ENCODE data around the gene NUP85.

Gene NUP85

DNA sequence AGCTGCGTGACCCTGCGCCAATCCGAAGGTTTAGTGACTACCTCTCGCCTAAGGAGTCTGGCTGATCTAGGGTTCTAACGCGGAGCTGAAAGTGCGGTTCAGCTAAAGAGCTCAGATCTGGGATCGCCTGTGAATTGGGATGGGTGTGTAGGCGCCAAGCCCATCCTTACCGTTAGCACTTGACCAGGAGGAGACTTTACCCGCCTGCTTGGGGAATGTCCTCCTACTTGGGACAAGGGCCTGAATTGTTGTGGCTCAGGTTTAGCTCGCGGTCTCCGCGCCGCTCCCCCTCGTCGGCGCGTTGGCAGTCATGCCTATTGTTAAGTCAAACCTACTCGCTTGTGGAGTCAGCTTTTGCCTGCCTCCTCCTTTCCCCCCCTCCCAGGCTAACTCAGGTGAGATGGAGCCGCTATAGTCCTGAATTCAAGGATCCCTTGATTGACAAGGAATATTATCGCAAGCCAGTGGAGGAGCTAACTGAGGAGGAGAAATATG, 56.7 kb downstream of the NUP85 start:
- Histone ChIP-seq H3K9ac (ENCODE audit: low read depth, low read length) (peak overlapping the region; percentile 95), H3K36me3 (ENCODE audit: insufficient read depth, low read length) (peaks cover 35% of the 10 kb centered on the region), H3K4me1 (ENCODE audit: control insufficient read depth, insufficient read depth, low read length) (peaks cover 27% of the 10 kb centered on the region), H3K4me2 (ENCODE audit: low read length) (peak overlapping the region; percentile 98), H3K27me3 (ENCODE audit: control insufficient read depth, insufficient read depth, low read length) (no peaks in the 10 kb centered on the region), H3K9me3 (replicated peaks; ENCODE audit: low read length) (no peaks in the 10 kb centered on the region), H3K4me3 (ENCODE audit: low read length) (peak overlapping the region; percentile 94)

- Histone ChIP-seq H3K27me3 (ENCODE audit: control insufficient read depth, insufficient read depth, low read length) (no peaks in the 10 kb centered on the region), H3K9me3 (replicated peaks; ENCODE audit: low read length) (no peaks in the 10 kb centered on the region), H3K4me1 (ENCODE audit: control insufficient read depth, insufficient read depth, low read length) (peaks cover 29% of the 10 kb centered on the region), H3K4me3 (ENCODE audit: low read length) (no peak overlapping the region), H3K4me2 (ENCODE audit: low read length) (peak overlapping the region; percentile 98), H3K9ac (ENCODE audit: low read depth, low read length) (peak overlapping the region; percentile 95), H3K36me3 (ENCODE audit: insufficient read depth, low read length) (peaks cover 37% of the 10 kb centered on the region)
Measured at GRCh38 chr17:75263055-75263454, 57.6 kb downstream of the NUP85 start.

GRCh38 chr17:75265614-75266315, 60.3 kb downstream of the NUP85 start:
- H3K4me2 ChIP-seq (ENCODE audit: low read length), result no peak overlapping the region
- H3K9me3 ChIP-seq (replicated peaks; ENCODE audit: low read length), result no peaks in the 10 kb centered on the region
- H3K27me3 ChIP-seq (ENCODE audit: control insufficient read depth, insufficient read depth, low read length), result no peaks in the 10 kb centered on the region
- no peak overlapping the region for H3K9ac ChIP-seq (ENCODE audit: low read depth, low read length)
- peaks cover 32% of the 10 kb centered on the region for H3K36me3 ChIP-seq (ENCODE audit: insufficient read depth, low read length)
- peaks cover 21% of the 10 kb centered on the region for H3K4me1 ChIP-seq (ENCODE audit: control insufficient read depth, insufficient read depth, low read length)
- no peak overlapping the region for H3K4me3 ChIP-seq (ENCODE audit: low read length)

DNA sequence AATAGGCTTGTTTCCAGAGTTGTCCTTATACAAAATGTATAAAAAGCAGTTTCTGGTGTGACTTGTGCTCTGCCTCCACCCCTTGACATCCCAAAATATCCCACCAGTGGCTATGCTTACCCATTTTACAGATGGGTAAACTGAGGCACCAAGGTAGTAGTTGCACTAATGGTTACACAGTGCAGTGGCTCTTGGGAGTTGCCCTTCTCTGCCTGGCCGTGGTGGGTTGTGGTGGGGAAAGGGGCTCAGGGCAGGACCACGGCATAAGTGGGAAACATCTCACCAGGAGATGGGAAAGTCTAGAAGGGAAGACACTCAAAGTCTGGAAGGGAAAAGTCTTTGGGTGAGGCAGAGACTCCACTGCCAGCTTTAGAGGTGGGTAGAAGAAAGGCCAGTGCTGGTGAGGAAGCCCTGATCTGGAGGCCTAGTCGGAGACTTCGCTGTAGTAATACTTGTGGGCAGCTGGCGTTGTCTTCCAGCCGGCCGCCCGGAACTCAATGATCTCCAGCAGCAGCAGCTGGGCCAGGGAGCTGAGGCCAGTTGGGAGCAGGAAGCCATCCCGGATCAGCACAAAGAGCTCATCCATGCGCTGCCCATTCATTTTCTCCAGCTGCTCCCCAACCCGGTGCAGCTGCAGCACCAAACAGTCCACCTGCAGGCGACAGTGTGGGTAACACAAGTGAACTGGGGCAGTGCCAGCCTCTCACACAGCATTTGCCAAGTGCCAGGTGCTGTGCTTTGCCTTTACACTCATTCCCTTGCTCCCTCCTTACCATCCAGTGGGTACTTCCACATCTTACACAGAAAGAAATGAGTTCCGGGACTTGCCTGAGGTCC, 61.1 kb downstream of the NUP85 start:
- H3K9ac ChIP-seq (ENCODE audit: low read depth, low read length), result no peak overlapping the region
- H3K36me3 ChIP-seq (ENCODE audit: insufficient read depth, low read length), result peaks cover 32% of the 10 kb centered on the region
- H3K4me2 ChIP-seq (ENCODE audit: low read length), result no peak overlapping the region
- H3K4me3 ChIP-seq (ENCODE audit: low read length), result no peak overlapping the region
- H3K27me3 ChIP-seq (ENCODE audit: control insufficient read depth, insufficient read depth, low read length), result no peaks in the 10 kb centered on the region
- H3K9me3 ChIP-seq (replicated peaks; ENCODE audit: low read length), result no peaks in the 10 kb centered on the region
- H3K4me1 ChIP-seq (ENCODE audit: control insufficient read depth, insufficient read depth, low read length), result peaks cover 23% of the 10 kb centered on the region

GRCh38 chr17:75267153-75267410, 61.6 kb downstream of the NUP85 start:
- Histone ChIP-seq H3K27me3 (ENCODE audit: control insufficient read depth, insufficient read depth, low read length) (no peaks in the 10 kb centered on the region), H3K9ac (ENCODE audit: low read depth, low read length) (no peak overlapping the region), H3K9me3 (replicated peaks; ENCODE audit: low read length) (no peaks in the 10 kb centered on the region), H3K4me2 (ENCODE audit: low read length) (no peak overlapping the region), H3K4me1 (ENCODE audit: control insufficient read depth, insufficient read depth, low read length) (peaks cover 29% of the 10 kb centered on the region), H3K36me3 (ENCODE audit: insufficient read depth, low read length) (peaks cover 32% of the 10 kb centered on the region), H3K4me3 (ENCODE audit: low read length) (no peak overlapping the region)

- Histone ChIP-seq H3K9ac (ENCODE audit: low read depth, low read length) (no peak overlapping the region), H3K36me3 (ENCODE audit: insufficient read depth, low read length) (peaks cover 32% of the 10 kb centered on the region), H3K4me2 (ENCODE audit: low read length) (no peak overlapping the region), H3K27me3 (ENCODE audit: control insufficient read depth, insufficient read depth, low read length) (no peaks in the 10 kb centered on the region), H3K4me1 (ENCODE audit: control insufficient read depth, insufficient read depth, low read length) (peaks cover 30% of the 10 kb centered on the region), H3K9me3 (replicated peaks; ENCODE audit: low read length) (no peaks in the 10 kb centered on the region), H3K4me3 (ENCODE audit: low read length) (no peak overlapping the region)
Measured at GRCh38 chr17:75267411-75268232, 62.1 kb downstream of the NUP85 start.

GRCh38 chr17:75269844-75270217, 64.4 kb downstream of the NUP85 start:
- peaks cover 38% of the 10 kb centered on the region for H3K4me1 ChIP-seq (ENCODE audit: control insufficient read depth, insufficient read depth, low read length)
- peaks cover 18% of the 10 kb centered on the region for H3K36me3 ChIP-seq (ENCODE audit: insufficient read depth, low read length)
- H3K4me2 ChIP-seq (ENCODE audit: low read length), result peak overlapping the region; percentile 97
- peak overlapping the region; percentile 84 for H3K4me3 ChIP-seq (ENCODE audit: low read length)
- peak overlapping the region; percentile 88 for H3K9ac ChIP-seq (ENCODE audit: low read depth, low read length)
- H3K27me3 ChIP-seq (ENCODE audit: control insufficient read depth, insufficient read depth, low read length), result no peaks in the 10 kb centered on the region
- H3K9me3 ChIP-seq (replicated peaks; ENCODE audit: low read length), result no peaks in the 10 kb centered on the region

DNA sequence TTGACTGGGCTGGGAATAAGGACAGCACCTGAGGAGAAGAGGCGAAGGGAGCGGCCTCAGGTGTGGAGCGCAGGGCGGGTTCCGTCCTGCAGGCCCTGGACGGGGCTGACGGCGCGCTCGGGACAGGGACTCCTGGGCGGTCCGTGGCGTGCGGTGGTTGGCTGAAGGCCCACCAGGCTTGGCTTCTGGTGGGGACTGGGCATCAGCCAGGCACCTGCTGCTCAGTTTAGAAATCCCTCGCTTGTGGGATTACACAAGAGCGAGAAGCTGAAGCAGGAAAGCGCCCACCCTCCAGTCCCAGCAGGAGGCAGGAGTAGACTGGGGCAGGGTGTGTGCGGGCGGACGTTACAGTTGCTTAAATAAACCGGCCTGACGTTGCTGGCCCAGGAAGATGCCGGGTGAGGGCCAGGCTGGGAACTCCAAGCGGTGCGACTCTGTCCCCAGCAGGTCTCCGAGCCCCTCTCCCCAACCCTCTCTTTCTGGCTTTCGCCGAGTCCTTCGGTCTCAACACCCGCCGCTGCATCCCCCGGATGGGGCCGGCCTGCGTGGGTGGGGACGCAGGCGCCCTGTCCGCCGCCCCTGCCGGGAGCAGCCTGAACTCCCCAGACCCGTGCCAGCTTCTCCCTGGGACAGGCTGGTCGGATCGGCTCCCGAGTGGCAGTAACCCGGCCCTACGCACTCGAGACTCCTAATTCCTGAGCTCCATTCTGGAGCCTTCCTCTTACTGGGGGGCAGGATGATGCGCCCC, 64.9 kb downstream of the NUP85 start:
- Histone ChIP-seq H3K9ac (ENCODE audit: low read depth, low read length) (peak overlapping the region; percentile 88), H3K4me3 (ENCODE audit: low read length) (peak overlapping the region; percentile 84), H3K9me3 (replicated peaks; ENCODE audit: low read length) (no peaks in the 10 kb centered on the region), H3K36me3 (ENCODE audit: insufficient read depth, low read length) (peaks cover 17% of the 10 kb centered on the region), H3K27me3 (ENCODE audit: control insufficient read depth, insufficient read depth, low read length) (no peaks in the 10 kb centered on the region), H3K4me2 (ENCODE audit: low read length) (peak overlapping the region; percentile 97), H3K4me1 (ENCODE audit: control insufficient read depth, insufficient read depth, low read length) (peaks cover 38% of the 10 kb centered on the region)

DNA sequence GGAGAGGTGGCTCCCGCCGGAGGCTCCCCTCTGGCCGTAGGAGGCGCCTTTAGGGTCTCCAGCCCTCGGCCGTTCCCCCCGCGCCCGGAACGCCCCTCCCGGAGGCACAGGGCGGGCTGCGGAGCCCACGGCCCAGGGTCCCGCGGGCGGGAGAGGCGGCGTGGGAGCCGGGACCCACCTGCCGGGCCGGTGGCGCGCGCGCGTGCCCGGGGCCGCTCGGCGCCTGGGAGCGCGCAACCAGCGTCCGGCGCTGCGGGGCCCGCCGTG, 65.4 kb downstream of the NUP85 start, which contains the start of gene MIF4GD:
Gene MIF4GD, minus strand, starts transcription at position 266 of the 267 bp plus-strand sequence. CDS start 1,036 bp downstream, outside the sequence.
- Histone ChIP-seq H3K4me2 (ENCODE audit: low read length) (peak within 1 kb of the TSS; percentile 97), H3K4me1 (ENCODE audit: control insufficient read depth, insufficient read depth, low read length) (peaks cover 38% of the 10 kb centered on the region), H3K9ac (ENCODE audit: low read depth, low read length) (peak within 1 kb of the TSS; percentile 88), H3K36me3 (ENCODE audit: insufficient read depth, low read length) (peaks cover 12% of the 10 kb centered on the region), H3K27me3 (ENCODE audit: control insufficient read depth, insufficient read depth, low read length) (no peaks in the 10 kb centered on the region), H3K4me3 (ENCODE audit: low read length) (peak within 1 kb of the TSS; percentile 84), H3K9me3 (replicated peaks; ENCODE audit: low read length) (no peaks in the 10 kb centered on the region)

DNA sequence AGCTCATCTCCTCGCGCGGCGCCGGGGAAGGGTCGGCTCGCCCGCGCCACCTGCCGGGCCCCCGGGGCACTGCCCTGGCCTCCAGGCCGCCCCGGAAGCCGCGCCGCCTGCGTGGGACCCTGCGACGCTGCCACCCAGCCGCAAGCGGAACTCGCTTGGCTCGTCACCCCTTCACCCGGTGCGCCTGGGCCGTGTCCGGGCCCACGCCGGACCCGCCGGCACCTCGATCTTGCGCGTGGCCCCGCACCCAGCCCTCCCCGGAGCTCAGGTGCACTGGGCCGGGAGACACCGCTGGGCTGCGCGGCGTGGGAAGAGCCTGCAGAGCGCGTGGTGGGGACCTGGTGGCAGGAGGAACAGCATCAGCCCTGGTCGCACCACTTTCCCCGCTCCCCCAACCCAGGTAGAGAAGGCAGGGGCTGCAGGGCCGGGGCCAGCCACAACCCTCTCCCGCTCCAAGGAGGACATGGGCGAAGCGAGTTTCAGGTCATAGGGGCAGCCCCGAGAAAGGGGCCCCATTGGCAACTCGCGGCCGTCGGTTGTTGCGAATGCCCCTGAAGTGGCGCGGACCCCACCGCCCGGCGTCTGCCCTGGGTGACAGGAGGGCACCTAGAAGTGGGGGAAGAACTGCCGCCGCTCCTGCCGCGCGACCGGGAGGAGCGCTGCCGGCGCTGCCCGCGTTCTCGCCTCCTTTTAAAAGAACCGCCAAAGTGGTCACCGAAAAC, 65.9 kb downstream of the NUP85 start:
- peaks cover 38% of the 10 kb centered on the region for H3K4me1 ChIP-seq (ENCODE audit: control insufficient read depth, insufficient read depth, low read length)

More for the DNA sequence above, 65.9 kb downstream of the NUP85 start:
- H3K9me3 ChIP-seq (replicated peaks; ENCODE audit: low read length), result no peaks in the 10 kb centered on the region
- peak overlapping the region; percentile 84 for H3K4me3 ChIP-seq (ENCODE audit: low read length)
- H3K9ac ChIP-seq (ENCODE audit: low read depth, low read length), result peak overlapping the region; percentile 88
- peaks cover 7% of the 10 kb centered on the region for H3K36me3 ChIP-seq (ENCODE audit: insufficient read depth, low read length)
- H3K27me3 ChIP-seq (ENCODE audit: control insufficient read depth, insufficient read depth, low read length), result no peaks in the 10 kb centered on the region
- H3K4me2 ChIP-seq (ENCODE audit: low read length), result peak overlapping the region; percentile 97

Data from skeletal muscle satellite cell (primary cell).